ENCODE data around the gene CHGA.

CHGA gene

DNA sequence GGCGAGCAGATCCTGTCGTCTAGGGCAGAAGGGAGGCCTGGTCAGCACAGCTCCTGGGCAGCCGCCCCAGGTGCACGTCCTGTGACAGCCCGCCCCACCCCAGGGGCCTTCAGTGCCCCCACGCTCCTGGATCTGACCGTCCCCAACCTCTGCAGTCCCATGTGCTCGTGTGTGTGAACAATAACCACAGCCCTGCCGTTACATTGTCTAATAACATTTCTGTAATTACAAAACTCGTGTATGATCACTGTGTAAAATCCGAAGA is 39.8 kb downstream of the CHGA start:
- no peak for DNase-seq

- no peak for DNase-seq
Observed at GRCh38 chr14:92963301-92964123, 40.6 kb downstream of the CHGA start.

DNA sequence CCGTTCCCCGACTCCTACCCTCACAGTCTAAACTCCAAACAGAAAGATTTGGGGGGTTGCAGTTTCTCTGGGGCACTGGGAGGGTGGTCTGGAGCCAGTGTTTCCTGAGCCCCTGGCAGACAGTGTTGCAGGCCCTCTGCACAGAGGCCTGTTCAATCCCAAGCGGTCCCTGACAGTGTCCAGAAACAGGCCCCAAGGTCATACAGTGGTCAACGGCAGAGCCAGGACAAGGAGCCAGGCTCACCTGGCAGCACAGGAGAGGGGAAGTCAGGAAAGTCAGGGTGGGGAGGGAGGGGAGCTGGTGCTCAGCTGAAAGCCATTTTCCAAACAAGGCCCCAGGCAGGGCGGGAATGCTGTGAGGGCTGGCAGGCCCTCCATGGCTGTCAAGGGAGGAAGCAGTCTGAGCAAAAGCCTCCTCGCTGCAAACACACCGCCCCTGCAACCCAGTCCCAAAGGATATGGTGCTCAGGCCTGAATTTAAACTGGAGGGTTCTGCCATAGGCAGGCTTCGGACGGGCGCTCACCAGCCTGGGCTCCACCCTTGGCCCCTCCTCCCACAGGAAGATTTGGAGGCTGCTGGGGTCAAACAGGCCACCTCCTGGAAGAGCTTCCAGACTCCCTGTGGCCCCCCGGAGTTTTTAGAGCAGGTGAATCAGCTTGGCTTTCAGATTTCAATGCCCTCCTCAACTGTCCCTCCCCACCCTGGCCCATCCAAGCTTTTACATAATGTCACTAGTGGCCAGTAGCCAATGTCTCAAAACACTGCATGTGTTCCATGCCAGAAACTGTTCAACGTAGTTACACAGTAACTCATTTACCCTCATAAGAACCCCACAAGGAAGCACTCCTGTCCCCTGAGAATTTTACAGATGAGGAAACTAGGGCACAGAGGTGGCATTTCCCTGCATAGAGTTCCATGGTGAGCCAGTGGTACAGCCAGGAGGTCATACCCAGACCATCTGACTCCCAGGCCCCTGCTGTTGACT is 41.5 kb downstream of the CHGA start:
- no peak for DNase-seq

- no peak for DNase-seq
Observed at GRCh38 chr14:92965281-92965680, 42.3 kb downstream of the CHGA start.

DNA sequence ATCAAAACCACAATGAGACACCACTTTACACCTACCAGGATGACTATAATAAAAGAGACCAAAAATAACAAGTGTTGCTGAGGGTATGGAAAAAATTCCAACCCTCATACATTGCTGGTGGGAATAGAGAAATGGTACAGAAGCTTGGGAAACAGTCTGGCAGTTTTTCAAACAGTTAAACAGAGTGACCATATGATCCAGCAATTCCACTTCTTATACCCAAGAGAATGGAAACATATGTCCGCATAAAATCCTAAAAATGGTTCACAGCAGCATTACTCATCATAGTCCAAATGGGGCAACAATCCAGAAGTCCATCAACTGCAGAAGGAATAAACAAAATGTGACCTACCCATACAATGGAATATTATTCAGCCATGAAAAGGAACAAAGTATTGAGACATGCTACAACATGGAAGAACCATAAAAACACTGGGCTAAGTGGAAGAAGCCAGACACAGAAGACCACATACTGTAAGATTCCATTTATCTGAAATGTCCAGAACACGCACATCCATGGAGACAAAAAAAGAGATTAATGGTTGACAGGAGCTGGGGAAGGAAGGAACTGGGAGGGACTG is 44.5 kb downstream of the CHGA start:
- DNase-seq = no peak

GRCh38 chr14:92968291-92969020 is 45.5 kb downstream of the CHGA start:
- DNase-seq = no peak

- DNase-seq = no peak
Observed at GRCh38 chr14:92969430-92969829, 46.5 kb downstream of the CHGA start.

DNA sequence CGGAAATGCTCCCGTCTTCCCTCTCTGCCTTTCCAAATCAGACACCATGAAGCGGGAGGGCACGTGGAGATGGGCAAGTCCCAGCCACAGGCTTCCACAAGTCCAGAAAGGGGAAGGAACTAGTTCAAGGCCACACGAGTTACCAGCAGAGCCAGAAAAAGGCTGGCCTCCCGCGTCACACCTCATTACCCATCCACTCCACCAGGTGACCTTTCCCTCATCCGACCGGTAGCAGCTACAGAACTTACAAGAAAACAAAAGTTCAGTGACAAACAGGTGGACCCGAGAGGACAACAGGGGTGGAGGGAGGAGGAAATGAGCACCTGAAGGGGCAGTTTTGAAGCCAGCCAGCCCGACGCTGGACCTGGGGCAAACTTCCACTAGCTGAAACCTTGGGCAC is 46.9 kb downstream of the CHGA start:
- DNase-seq = peak; percentile 14

DNA sequence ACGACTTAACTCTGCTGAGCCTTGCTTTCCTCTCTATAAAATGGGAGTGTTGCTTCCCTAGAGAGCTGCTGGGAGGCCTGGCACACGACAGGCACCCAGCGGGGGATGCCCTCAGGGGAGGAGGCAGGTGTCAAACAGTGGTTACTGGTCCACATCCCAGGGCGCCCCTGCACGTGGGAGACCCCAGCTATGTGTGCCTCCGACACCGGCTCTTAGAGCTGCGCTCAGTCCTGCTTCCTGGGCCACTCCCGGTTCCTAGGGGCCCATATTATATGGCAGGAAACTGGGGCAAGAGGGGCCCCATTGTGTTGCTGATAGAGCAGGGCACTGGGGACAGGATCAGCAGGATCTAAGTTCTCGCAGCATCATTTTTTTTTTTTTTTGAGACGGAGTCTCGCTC is 47.3 kb downstream of the CHGA start:
- DNase-seq = no peak

- DNase-seq = no peak
Observed at GRCh38 chr14:92971601-92972180, 48.7 kb downstream of the CHGA start.

- no peak for DNase-seq
Observed at GRCh38 chr14:92973261-92973797, 50.4 kb downstream of the CHGA start.

- no peak for DNase-seq
Observed at GRCh38 chr14:92973798-92974372, 50.9 kb downstream of the CHGA start.

DNA sequence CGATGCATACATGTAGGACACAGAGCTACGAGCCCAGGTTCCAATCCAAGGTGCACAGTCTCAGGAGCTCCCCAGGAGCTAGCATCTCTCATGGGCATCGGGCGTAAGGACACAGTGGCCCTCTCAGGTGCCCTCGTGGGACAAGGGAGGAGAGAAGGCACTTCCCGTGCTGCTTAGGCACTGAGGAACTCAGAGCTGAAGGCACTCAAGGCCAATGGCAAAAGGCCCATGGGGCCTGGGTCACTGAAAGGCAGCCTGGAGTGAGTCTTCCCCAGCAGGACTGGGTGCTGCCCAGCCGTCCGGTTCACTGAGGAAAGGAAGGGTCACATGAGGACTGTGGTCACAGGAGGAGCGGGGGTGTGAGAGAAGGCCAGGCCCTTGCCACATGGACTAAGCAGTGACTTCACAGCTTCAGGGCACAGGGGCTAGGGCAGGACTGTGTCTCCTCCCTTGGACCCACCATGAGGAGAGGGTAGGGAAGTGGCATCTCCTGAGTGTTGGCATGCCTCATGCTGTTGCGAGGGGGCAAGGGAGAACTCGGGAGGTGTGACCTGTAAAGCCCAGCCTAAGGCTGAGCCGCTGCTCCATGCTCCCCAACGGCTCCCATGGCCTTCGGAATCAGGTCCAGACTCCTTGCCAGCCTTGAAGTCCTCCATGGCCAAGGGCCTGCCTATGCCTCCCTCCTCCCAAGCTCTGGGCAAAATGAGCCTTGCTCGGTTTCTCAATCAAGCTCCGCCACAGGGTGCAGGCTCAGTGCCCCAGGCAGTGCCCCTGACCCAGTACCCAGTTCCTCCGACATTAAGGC is 51.8 kb downstream of the CHGA start:
- no peak for DNase-seq

DNA sequence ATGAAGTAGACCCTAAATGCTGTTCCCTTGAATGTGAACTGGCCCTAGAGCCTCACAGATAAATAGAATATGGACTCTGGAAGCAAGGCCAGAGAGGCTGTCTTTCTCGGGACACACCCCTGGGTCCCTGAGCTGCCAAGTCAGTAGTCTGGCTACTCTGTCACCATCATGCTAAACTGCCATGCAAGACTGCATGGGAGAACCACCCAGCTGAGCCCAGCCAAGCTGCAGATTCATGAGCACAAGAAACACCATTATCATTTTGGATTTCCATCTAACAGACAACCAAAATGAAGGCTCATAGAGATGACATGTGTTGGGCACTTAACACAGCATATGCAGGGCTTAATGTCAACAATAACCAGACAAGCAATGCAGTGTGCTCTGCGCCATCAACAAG is 53.3 kb downstream of the CHGA start:
- DNase-seq = no peak

GRCh38 chr14:92978229-92979021 is 55.5 kb downstream of the CHGA start:
- DNase-seq = no peak

DNA sequence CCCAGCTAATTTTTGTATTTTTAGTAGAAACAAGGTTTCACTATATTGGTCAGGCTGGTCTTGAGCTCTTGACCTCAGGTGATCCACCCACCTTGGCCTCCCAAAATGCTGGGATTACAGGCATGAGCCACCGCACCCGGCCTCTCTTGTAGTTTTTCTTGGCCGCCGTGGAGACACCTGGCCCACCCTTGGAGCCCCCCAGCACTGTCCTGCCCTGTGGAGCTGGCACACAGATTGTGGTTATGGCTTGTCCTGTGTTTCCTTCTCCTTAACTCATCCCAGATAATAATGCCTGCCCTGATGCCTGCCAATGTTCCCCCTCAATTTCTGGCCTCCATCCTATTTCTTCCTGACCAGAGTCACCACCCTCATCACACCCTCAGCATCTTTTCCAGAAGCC is 57.9 kb downstream of the CHGA start:
- no peak for DNase-seq

DNA sequence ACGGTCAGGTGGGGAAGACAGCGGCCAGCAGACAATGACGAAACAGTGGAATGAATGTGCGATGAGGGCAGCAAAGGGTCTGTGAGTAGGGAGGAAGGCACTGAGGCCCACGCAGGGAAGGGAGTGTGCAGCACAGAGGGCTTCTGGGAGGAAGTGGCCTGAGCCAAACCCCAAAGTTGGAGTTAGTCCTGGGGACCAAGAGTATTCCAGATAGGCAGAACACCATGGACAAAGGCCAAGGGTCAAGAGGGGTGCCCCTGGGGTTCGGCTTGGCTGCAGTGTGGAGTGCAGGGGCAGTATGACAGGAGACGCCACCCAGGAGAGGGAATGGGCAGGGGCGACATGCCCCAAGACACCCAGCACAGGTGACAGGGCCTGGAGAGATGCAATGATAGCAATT is 58.8 kb downstream of the CHGA start:
- no peak for DNase-seq

GRCh38 chr14:92982956-92983355 is 60.0 kb downstream of the CHGA start:
- peak; percentile 13 for DNase-seq

DNA sequence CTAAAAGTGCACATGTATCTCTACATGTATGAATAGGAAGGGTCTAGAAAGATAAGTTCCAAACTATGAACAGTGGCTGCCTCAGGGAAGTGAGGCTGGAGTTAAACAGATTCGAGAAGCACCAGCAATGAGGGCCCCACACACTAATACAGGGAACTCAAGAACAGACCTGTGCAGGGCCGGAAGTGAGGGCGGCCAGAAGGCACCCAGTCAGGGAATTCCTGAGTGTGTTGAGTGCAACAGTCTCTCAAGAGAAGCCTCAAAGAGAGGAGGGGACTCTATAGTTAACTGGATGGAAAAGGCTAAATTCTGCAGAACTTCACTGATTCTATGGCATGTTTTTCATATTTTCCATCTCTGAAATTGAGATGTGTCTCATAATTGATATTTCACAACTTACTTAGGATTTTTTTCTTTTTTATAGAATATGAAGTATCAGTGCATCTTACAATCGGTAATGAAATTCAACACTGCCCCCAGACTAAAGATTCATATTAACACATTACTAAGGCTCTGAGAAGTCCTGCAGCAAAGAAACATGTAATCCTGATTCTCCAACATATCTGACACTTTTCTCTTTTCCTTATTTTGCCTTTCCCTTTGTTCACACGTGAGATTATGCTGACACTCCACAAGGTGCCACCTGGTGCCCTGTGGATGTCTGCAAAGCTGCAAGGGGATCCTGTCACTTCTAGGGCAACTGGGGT is 61.3 kb downstream of the CHGA start:
- DNase-seq = no peak

All from kidney glomerular epithelial cell (primary cell).